Activated CD4-positive, alpha-beta T cell treated with anti-CD3 and anti-CD28 coated beads, Interleukin-2, amount 50 U/mL, for 4 hours (primary cell): Measurements from ENCODE around the gene SYNGR3.
"Not testable (repeated sequence)": the region's sequence is repeated elsewhere in the genome, so short reads cannot be mapped to it uniquely, and the experiment has no call there.

Experiments
- DNase-seq, 2 experiments: peaks; one replicate each; pipeline ENCODE4 v3.0.0-alpha.2; 2020

SYNGR3 gene

GRCh38 chr16:1989209-1990100, at the start of gene SYNGR3:
Gene SYNGR3, plus strand, starts transcription at chr16:1989970. Its CDS starts 133 bp downstream, at chr16:1990103.
- DNase-seq, result no peak

- no peak for DNase-seq
Measured at GRCh38 chr16:1940273-1941161, 49.3 kb upstream of the SYNGR3 start.

- no peak for DNase-seq
Measured at GRCh38 chr16:1941162-1942046, 48.4 kb upstream of the SYNGR3 start.

GRCh38 chr16:1942047-1942809, 47.5 kb upstream of the SYNGR3 start:
- no peak for DNase-seq

- peak; percentile 98 to 99 for DNase-seq
Measured at GRCh38 chr16:1942810-1943726, 46.7 kb upstream of the SYNGR3 start, which contains the start of gene MSRB1. Gene MSRB1, minus strand, starts transcription at chr16:1943199. Its CDS starts 43 bp downstream, at chr16:1943156.

- DNase-seq, result no peak
Measured at GRCh38 chr16:1944612-1945199, 45.1 kb upstream of the SYNGR3 start.

GRCh38 chr16:1945559-1946391, 44.0 kb upstream of the SYNGR3 start:
- no peak for DNase-seq

- DNase-seq, result no peak
Measured at GRCh38 chr16:1946495-1947368, 43.0 kb upstream of the SYNGR3 start.

GRCh38 chr16:1947369-1947670, 42.5 kb upstream of the SYNGR3 start:
- no peak for DNase-seq

GRCh38 chr16:1949507-1949906, 40.3 kb upstream of the SYNGR3 start:
- DNase-seq, result no peak

- DNase-seq, result no peak
Measured at GRCh38 chr16:1950047-1950446, 39.7 kb upstream of the SYNGR3 start.

GRCh38 chr16:1950559-1950958, 39.2 kb upstream of the SYNGR3 start:
- no peak for DNase-seq

- no peak for DNase-seq
Measured at GRCh38 chr16:1953734-1954133, 36.0 kb upstream of the SYNGR3 start.

- not testable (repeated sequence) for DNase-seq
Measured at GRCh38 chr16:1957434-1958142, 32.2 kb upstream of the SYNGR3 start.

- DNase-seq, result not testable (repeated sequence)
Measured at GRCh38 chr16:1958143-1958491, 31.7 kb upstream of the SYNGR3 start.

GRCh38 chr16:1958715-1959268, 31.0 kb upstream of the SYNGR3 start:
- DNase-seq, result no peak

- DNase-seq, result peak; percentile 85 to 87
Measured at GRCh38 chr16:1959269-1960039, 30.3 kb upstream of the SYNGR3 start, which contains the start of gene NDUFB10. Gene NDUFB10, plus strand, starts transcription at chr16:1959538. Its CDS starts 87 bp downstream, at chr16:1959625.
